ENCODE results near the gene DDX54. TPM values are rescaled to one million over a fixed set of nuclear protein-coding genes. Genes with fewer than 3 reads are reported as not detected.

DDX54 gene
- total and polyA plus RNA-seq, 7 donors = 19.2 to 82.8 (median 39.6) TPM

DNA sequence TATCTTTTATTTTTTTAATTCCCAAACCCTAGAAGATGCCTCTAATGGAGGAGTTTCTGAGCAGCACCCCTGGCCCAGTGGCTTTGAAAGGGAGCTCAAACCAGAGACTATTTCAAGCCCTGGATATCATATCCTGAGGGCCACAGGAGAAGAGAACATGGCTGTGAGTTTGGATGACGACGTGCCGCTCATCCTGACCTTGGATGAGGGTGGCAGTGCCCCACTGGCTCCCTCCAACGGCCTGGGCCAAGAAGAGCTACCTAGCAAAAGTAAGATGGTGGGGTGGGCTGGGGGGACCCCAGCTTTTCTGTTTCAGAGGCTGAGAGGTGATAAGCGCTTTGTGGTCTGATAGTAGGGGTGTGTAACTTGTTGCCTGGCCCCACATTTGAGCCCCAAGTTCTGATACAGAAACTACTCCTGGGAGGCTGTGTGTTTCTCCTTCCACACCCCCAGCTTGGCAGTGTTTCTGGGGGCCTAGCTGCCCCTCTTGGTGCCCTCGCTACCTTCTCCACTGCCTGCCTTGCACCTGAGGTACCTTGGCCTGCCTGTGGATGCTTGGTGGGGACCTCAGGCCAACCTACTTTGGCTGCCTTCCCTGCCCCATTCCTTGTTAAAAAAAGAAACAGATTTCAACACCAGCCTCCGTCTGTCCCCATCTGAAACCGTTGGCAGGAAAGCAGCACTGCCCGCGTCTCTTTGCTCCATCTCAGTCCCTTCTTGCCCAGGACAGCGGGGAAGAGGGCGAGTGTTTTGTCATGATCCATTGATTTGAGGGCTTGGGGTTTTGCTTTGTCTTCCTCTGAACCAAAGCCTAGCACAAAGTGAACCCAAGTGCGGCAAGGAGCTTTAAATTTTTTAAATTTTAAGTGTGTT, 41.7 kb upstream of the DDX54 start:
- Histone ChIP-seq H3K27ac (peak overlapping the region in 2 of 4 donors; percentile 27), H3K36me3 (peaks cover 20 to 55% (median 28%) of the 10 kb centered on the region in 4 donors), H3K27me3 (no peaks in the 10 kb centered on the region), H3K9me3 (no peaks in the 10 kb centered on the region), H3K4me3 (no peak overlapping the region), H3K4me1 (peaks cover 0 to 45% (median 21%) of the 10 kb centered on the region in 4 donors)
- intact Hi-C loops (cut with DNase I) = no loop called here
- DNase-seq = no peak
- TF ChIP-seq POLR2A (IDR thresholded peaks at IDR 0.05) (no peak), POLR2AphosphoS5 (IDR thresholded peaks at IDR 0.05) (no peak), EP300 (IDR thresholded peaks at IDR 0.05) (no peak)
- TF ChIP-seq, protein P1, sequence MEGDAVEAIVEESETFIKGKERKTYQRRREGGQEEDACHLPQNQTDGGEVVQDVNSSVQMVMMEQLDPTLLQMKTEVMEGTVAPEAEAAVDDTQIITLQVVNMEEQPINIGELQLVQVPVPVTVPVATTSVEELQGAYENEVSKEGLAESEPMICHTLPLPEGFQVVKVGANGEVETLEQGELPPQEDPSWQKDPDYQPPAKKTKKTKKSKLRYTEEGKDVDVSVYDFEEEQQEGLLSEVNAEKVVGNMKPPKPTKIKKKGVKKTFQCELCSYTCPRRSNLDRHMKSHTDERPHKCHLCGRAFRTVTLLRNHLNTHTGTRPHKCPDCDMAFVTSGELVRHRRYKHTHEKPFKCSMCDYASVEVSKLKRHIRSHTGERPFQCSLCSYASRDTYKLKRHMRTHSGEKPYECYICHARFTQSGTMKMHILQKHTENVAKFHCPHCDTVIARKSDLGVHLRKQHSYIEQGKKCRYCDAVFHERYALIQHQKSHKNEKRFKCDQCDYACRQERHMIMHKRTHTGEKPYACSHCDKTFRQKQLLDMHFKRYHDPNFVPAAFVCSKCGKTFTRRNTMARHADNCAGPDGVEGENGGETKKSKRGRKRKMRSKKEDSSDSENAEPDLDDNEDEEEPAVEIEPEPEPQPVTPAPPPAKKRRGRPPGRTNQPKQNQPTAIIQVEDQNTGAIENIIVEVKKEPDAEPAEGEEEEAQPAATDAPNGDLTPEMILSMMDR (IDR thresholded peaks at IDR 0.05) = no peak
- 88 to 90% methylated on average over 13 of the region's 13 CpGs for WGBS, 2 donors

- H3K27me3 ChIP-seq = no peaks in the 10 kb centered on the region
- H3K4me3 ChIP-seq = no peak overlapping the region
- H3K36me3 ChIP-seq = peaks cover 14 to 35% (median 17%) of the 10 kb centered on the region in 4 donors
- H3K4me1 ChIP-seq = peaks cover 0 to 51% (median 30%) of the 10 kb centered on the region in 4 donors
- intact Hi-C loops (cut with DNase I) = no loop called here
- H3K27ac ChIP-seq = no peak overlapping the region
- DNase-seq = no peak
- H3K9me3 ChIP-seq = no peaks in the 10 kb centered on the region
- TF ChIP-seq, protein P1 (IDR thresholded peaks at IDR 0.05) = no peak
- TF ChIP-seq POLR2AphosphoS5 (IDR thresholded peaks at IDR 0.05) = no peak
- no peak for TF ChIP-seq POLR2A (IDR thresholded peaks at IDR 0.05)
- no peak for TF ChIP-seq EP300 (IDR thresholded peaks at IDR 0.05)
- 93 to 98% methylated on average over 4 of the region's 4 CpGs for WGBS, 2 donors
These were observed 39.7 kb upstream of the DDX54 start for GRCh38 chr12:113224955-113225354.

- Histone ChIP-seq H3K36me3 (peaks cover 5 to 15% (median 11%) of the 10 kb centered on the region in 4 donors), H3K27me3 (no peaks in the 10 kb centered on the region), H3K4me1 (peaks cover 0 to 45% (median 30%) of the 10 kb centered on the region in 4 donors), H3K4me3 (peak overlapping the region; percentile 77 to 97 (median 94)), H3K27ac (peak overlapping the region; percentile 93 to 98 (median 96)), H3K9me3 (no peaks in the 10 kb centered on the region)
- TF ChIP-seq EP300 (IDR thresholded peaks at IDR 0.05) (peak in 1 of 4 donors; percentile 36), POLR2A (IDR thresholded peaks at IDR 0.05) (no peak), POLR2AphosphoS5 (IDR thresholded peaks at IDR 0.05) (peak; percentile 55 to 92 (median 76))
- TF ChIP-seq, protein P1 (IDR thresholded peaks at IDR 0.05) = no peak
- 1 to 9% methylated on average over 11 of the region's 11 CpGs for WGBS, 2 donors
- intact Hi-C loops (cut with DNase I) = loop anchor here (2.0 kb wide), 1 partner anchor 24 kb away; no protein-coding TSS in a partner anchor
- DNase-seq = peak; percentile 91
These were observed 37.7 kb upstream of the DDX54 start for GRCh38 chr12:113222730-113223531.

DNA sequence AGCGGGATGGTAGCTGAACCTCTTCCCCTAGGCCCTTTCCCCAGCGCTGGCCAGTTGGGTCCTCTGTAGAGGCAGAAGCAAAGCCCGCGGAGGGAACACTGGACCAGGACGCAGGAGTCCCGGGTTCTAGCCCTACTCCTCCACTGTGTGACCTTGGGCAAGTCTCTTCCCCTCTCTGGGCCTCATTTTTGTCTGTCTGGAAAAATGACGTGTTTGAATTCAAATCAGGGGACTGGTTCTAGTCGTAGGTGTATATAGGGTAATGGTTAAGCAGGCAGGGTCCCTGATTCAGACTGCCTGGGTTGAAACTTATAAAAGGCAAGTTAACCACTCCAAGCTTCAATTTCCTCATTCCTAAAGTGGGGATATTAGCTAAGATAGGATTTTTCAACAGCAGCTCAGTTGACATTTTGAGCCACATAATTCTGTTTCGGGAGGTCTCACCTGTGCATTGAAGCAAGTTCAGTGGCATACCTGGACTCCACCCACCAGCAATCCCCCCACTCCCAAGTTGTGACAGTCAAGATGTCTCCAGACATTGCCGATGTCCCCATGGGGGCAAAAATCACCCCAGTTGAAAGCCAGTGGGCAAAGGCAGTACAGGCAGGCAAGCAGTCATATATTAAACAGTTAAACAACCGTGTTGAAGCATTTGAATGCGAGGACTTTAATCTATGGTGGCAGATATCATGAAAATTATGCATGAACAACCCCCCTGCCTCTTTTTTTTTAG, 36.9 kb upstream of the DDX54 start:
- Histone ChIP-seq H3K4me3 (peak overlapping the region; percentile 77 to 97 (median 94)), H3K4me1 (peaks cover 0 to 45% (median 30%) of the 10 kb centered on the region in 4 donors)

More for the DNA sequence above, 36.9 kb upstream of the DDX54 start:
- no peaks in the 10 kb centered on the region for H3K27me3 ChIP-seq
- 3 to 23% methylated on average over 12 of the region's 12 CpGs for WGBS, 2 donors
- TF ChIP-seq, protein P1 (IDR thresholded peaks at IDR 0.05) = no peak
- no peak for TF ChIP-seq POLR2A (IDR thresholded peaks at IDR 0.05)
- TF ChIP-seq EP300 (IDR thresholded peaks at IDR 0.05) = no peak
- no peak for TF ChIP-seq POLR2AphosphoS5 (IDR thresholded peaks at IDR 0.05)
- intact Hi-C loops (cut with DNase I) = loop anchor here (1.0 to 2.0 kb wide), 3 partner anchors 25 to 136 kb away; partner anchors contain the start of genes DDX54, PLBD2 and RITA1
- H3K36me3 ChIP-seq = peaks cover 0 to 7% (median 6%) of the 10 kb centered on the region in 4 donors
- DNase-seq = no peak
- H3K27ac ChIP-seq = peak overlapping the region; percentile 93 to 98 (median 96)
- H3K9me3 ChIP-seq = no peaks in the 10 kb centered on the region

All from sigmoid colon (tissue), 7 donors.